ENCODE results near the gene ADCY2. TPM values are rescaled to one million over a fixed set of nuclear protein-coding genes. Genes with fewer than 3 reads are reported as not detected.
A peak's percentile ranks its signal among the peaks of the same experiment; 100 is the strongest.

Gene ADCY2
- total and polyA plus RNA-seq, 2 experiments from 2014 or later = 23.8 to 74.9 TPM

DNA sequence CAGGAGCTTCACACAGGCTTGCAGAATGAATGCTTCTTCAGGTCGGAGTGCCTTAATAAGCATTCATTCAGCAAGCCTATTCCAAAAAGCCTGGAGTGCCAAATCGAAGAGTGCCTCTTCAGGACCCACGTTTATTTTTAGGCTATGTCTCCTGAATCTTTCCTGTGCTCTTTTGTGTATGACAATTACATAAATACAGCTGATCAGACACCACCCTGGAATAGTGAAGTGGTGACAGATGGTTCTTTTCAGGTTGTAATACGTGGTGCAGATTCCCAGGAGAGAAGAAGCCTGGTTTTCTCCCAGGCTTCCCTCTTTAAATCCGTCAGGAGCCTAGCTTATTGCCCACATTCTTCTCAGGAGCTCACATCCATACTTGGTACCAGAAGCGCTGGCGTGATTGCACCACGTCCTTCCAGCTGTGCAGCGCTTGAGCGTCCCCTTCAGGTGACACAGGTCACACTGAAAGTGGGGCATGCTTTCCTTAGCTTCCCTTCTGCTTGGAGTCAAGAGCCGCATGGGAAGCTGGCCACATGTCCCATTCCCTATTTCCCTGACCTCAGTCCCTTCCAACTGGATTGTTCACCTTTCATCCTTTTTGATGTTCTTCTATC lies 123.1 kb downstream of the ADCY2 start:
- Histone ChIP-seq H3K27me3 (ENCODE audit: insufficient read depth) (no peaks in the 10 kb centered on the region), H3K4me3 (no peak overlapping the region), H3K27ac (ENCODE audit: low read depth) (no peak overlapping the region), H3K4me1 (ENCODE audit: insufficient read depth) (peaks cover 28% of the 10 kb centered on the region), H3K9me2 (ENCODE audit: insufficient read depth) (peaks cover 4% of the 10 kb centered on the region), H3K36me3 (ENCODE audit: insufficient read depth) (peaks cover 14% of the 10 kb centered on the region), H3F3A (replicated peaks; ENCODE audit: low read depth) (no peaks in the 10 kb centered on the region), H3K4me2 (no peak overlapping the region), H3K79me2 (replicated peaks; ENCODE audit: insufficient read depth) (peaks cover 80% of the 10 kb centered on the region), H2AFZ (no peak overlapping the region), H4K20me1 (replicated peaks; ENCODE audit: insufficient read depth) (peaks cover 3% of the 10 kb centered on the region; the same call in 1 of the 2 replicates)
- Mint-ChIP-seq H3K4me1 (peaks cover 47% of the 10 kb centered on the region), H3K27ac (no peak overlapping the region), H3K9me3 (no peaks in the 10 kb centered on the region), H3K4me3 (no peak overlapping the region), H3K36me3 (ENCODE audit: low read depth) (peaks cover 34% of the 10 kb centered on the region), H3K27me3 (ENCODE audit: insufficient read depth, low read depth, poor library complexity) (peaks cover 7% of the 10 kb centered on the region)
- TF ChIP-seq, protein P1, sequence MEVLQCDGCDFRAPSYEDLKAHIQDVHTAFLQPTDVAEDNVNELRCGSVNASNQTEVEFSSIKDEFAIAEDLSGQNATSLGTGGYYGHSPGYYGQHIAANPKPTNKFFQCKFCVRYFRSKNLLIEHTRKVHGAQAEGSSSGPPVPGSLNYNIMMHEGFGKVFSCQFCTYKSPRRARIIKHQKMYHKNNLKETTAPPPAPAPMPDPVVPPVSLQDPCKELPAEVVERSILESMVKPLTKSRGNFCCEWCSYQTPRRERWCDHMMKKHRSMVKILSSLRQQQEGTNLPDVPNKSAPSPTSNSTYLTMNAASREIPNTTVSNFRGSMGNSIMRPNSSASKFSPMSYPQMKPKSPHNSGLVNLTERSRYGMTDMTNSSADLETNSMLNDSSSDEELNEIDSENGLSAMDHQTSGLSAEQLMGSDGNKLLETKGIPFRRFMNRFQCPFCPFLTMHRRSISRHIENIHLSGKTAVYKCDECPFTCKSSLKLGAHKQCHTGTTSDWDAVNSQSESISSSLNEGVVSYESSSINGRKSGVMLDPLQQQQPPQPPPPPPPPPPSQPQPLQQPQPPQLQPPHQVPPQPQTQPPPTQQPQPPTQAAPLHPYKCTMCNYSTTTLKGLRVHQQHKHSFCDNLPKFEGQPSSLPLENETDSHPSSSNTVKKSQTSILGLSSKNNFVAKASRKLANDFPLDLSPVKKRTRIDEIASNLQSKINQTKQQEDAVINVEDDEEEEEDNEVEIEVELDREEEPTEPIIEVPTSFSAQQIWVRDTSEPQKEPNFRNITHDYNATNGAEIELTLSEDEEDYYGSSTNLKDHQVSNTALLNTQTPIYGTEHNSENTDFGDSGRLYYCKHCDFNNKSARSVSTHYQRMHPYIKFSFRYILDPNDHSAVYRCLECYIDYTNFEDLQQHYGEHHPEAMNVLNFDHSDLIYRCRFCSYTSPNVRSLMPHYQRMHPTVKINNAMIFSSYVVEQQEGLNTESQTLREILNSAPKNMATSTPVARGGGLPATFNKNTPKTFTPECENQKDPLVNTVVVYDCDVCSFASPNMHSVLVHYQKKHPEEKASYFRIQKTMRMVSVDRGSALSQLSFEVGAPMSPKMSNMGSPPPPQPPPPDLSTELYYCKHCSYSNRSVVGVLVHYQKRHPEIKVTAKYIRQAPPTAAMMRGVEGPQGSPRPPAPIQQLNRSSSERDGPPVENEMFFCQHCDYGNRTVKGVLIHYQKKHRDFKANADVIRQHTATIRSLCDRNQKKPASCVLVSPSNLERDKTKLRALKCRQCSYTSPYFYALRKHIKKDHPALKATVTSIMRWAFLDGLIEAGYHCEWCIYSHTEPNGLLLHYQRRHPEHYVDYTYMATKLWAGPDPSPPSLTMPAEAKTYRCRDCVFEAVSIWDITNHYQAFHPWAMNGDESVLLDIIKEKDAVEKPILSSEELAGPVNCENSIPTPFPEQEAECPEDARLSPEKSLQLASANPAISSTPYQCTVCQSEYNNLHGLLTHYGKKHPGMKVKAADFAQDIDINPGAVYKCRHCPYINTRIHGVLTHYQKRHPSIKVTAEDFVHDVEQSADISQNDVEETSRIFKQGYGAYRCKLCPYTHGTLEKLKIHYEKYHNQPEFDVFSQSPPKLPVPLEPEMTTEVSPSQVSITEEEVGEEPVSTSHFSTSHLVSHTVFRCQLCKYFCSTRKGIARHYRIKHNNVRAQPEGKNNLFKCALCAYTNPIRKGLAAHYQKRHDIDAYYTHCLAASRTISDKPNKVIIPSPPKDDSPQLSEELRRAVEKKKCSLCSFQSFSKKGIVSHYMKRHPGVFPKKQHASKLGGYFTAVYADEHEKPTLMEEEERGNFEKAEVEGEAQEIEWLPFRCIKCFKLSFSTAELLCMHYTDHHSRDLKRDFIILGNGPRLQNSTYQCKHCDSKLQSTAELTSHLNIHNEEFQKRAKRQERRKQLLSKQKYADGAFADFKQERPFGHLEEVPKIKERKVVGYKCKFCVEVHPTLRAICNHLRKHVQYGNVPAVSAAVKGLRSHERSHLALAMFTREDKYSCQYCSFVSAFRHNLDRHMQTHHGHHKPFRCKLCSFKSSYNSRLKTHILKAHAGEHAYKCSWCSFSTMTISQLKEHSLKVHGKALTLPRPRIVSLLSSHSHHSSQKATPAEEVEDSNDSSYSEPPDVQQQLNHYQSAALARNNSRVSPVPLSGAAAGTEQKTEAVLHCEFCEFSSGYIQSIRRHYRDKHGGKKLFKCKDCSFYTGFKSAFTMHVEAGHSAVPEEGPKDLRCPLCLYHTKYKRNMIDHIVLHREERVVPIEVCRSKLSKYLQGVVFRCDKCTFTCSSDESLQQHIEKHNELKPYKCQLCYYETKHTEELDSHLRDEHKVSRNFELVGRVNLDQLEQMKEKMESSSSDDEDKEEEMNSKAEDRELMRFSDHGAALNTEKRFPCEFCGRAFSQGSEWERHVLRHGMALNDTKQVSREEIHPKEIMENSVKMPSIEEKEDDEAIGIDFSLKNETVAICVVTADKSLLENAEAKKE (CRISPR knock-in tag; IDR thresholded peaks at IDR 0.05) = peak; percentile 62; the same call in 1 of the 2 replicates
- TF ChIP-seq EZH2phosphoT487 (IDR thresholded peaks at IDR 0.05; ENCODE audit: unreplicated experiment) (no peak), ZNF114 (CRISPR knock-in tag; IDR thresholded peaks at IDR 0.05) (no peak), JUNB (IDR thresholded peaks at IDR 0.05; ENCODE audit: unreplicated experiment) (no peak), CTCF (conservative IDR thresholded peaks at IDR 0.05; ENCODE audit: low read depth in 2 of 2) (peak; percentile 63 to 93)
- DNase-seq (ENCODE audit: low spot score) = peak; percentile 85
- peak; percentile 89 for ATAC-seq

Data from GM23338 (cell line).